Activated CD4-positive, alpha-beta T cell treated with anti-CD3 and anti-CD28 coated beads, Interleukin-2, Interleukin-4, amounts not matched to agents 100 ng/mL and 50 ng/mL, durations not matched to agents 16 hours and 8 hours (primary cell): Measurements from ENCODE around the gene IL12RB2.
A peak's percentile ranks its signal among the peaks of the same experiment; 100 is the strongest.
"Not testable (repeated sequence)": the region's sequence is repeated elsewhere in the genome, so short reads cannot be mapped to it uniquely, and the experiment has no call there.

Source experiments
- DNase-seq: peaks from one replicate; pipeline ENCODE4 v3.0.0-alpha.2; 2020; ENCODE audit warnings: low spot score

The IL12RB2 gene

DNA sequence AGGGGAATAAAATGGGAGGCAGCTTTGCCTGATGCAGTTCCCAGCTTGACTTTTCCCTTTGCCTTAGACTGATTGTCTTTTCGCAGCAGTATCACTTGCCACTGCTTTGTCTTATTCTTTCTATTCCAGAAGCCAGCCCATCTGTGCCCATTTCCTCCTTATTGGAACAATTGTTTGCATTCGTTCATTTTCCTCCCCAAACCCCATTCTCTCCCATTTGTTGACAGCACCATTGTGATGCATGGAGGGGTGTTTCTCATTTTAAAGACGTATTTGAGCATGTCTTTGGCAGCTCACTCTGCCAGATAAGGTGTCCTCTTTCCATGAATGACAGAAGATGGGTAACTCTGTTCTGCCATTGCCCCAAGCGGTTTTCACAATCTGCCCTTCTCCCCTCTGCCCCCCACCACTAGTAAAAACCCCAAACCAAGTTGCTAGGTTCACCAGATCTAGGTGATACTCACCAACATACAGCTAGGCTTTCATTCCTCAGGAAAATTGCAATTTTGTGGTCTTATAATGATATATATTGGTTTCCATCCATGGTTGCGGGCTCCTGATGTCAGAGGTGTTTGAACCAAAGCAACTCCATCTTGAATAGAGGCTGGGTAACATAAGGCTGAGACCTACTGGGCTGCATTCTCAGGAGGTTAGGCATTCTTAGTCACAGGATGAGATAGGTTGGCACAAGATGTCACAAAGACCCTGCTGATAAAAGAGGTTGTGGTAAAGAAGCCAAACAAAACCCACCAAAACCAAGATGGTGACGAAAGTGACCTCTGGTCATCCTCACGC, 91.7 kb downstream of the IL12RB2 start:
- DNase-seq: no peak

- DNase-seq: peak; percentile 28
These were observed 92.5 kb downstream of the IL12RB2 start for GRCh38 chr1:67400029-67400786.

GRCh38 chr1:67401443-67401842, 93.8 kb downstream of the IL12RB2 start:
- no peak for DNase-seq

GRCh38 chr1:67404212-67404620, 96.5 kb downstream of the IL12RB2 start:
- no peak for DNase-seq

GRCh38 chr1:67405473-67406245, 98.0 kb downstream of the IL12RB2 start:
- no peak for DNase-seq

DNA sequence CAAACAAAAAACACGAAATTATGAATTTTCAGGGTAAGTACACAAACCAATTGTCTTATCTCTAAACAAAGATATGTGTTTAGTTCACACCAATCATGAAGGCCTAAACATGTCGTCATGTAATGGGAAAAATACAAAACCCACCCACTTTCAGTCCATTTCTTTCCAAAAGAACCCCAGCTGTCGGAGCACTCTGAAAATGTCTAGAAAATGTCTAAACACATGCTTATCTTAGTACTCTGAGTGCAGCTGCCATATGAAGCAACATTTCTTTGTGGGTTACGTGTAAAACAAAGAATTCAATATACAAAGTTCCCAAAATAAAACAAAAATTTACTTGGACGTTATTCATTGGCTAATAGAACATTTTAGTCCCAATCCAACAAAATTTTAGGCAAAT, 99.8 kb downstream of the IL12RB2 start:
- no peak for DNase-seq

- DNase-seq: no peak
These were observed 100.5 kb downstream of the IL12RB2 start for GRCh38 chr1:67408148-67408547.

GRCh38 chr1:67413101-67413500, 105.4 kb downstream of the IL12RB2 start:
- DNase-seq: not testable (repeated sequence)

DNA sequence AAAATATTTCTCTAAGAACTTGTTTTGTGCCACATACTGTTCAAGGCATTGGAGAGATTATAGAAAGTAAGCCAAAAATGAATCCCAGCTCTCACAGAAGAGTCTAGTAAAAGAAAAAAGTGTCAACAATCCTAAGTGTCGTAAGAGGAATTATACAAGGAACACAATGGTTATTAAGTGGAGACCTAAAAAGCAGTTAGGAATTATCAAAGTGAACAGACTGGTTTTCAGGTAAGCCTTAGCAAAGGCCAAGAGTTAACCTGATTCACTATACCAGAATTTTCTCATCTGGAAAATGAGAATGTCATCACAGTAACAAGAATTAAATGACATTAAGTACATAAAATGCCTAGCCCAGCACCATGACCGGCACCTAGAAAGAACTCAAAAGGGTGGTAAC, 106.9 kb downstream of the IL12RB2 start:
- DNase-seq: no peak

DNA sequence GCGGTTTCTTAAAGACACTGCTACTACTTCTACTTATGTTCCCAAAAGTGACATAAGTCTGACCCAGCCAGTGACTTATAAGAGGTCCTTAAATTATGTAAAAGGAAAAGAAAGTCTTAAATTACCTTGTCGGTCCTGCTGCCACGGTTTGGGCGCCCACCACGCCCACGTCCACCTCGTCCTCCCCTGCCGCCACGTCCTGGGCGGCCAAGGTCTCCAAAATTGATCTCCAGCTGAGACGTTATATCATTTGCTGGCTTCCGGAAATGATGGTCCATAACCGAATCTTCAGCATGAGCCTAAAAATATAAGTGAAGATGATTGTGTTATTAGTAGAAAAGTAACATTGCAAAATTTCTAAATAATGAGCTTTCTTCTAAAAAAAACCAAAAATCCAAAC, 107.4 kb downstream of the IL12RB2 start:
- no peak for DNase-seq

- not testable (repeated sequence) for DNase-seq
These were observed 110.1 kb downstream of the IL12RB2 start for GRCh38 chr1:67417733-67418132.

- DNase-seq: no peak
These were observed 111.3 kb downstream of the IL12RB2 start for GRCh38 chr1:67418839-67419586.

DNA sequence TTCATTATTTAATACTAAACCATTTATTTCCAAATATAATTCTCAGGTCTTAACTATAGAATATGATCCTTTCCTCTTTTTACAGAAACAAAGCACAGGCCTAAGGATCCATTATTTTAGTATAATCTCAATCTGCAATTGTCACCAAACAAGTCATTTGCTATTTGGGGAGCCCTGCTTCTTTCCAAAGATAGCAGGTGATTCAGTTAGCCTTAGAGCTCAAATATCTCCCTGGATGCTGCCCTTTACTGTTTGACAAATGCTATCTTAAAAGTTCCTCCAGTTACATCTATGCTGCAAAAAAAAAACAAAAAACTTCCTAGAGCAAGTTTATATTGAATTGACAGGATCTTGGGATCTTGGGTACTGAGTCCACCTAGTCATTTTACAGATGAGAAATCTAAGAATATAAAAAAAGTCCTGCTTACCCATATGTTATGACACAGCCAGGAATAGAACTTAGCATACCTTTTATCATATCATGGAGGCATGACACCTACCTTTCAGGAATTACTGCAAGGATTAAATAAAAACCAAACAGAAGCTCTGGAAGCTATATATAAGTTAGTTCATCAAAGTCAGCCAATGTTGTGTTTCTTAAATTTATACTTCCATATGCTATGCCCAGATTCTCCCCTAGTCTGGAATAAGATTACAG, 113.3 kb downstream of the IL12RB2 start:
- no peak for DNase-seq

DNA sequence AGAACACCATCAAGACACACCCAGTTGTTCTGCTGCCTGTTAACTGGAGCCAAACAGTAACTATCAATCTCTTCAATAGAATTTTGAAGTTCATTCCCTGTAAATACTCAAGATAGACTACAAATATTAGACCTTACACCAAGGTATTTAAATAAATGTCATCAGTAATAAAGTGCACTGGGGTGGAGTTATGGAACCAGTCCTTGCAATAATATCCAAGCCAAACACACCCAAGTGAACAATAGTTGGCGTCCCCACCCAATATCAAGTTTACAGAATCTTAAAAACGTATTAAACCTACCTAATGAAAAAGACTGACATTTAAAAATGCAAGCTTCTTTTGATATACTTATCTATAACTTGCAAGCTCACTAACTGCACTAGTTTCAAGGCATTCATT, 119.8 kb downstream of the IL12RB2 start:
- no peak for DNase-seq

DNA sequence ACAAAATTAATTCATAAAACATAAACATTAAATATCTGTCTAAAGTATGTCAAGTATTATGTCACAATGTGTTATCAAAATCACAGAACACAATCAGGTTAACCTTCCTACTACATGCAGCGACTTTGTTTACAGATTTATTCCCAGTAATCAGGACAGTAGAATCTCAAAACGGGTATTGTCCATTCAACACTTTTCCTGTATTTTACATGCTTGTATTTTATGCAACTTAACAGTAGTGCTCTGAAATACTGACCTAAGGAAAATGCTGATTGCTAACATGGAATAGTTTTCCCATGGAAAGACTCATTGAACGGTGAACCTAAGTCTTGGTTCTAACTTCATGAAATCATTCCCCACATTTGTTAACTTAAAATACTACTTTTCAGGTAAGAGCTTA, 120.3 kb downstream of the IL12RB2 start:
- DNase-seq: no peak

DNA sequence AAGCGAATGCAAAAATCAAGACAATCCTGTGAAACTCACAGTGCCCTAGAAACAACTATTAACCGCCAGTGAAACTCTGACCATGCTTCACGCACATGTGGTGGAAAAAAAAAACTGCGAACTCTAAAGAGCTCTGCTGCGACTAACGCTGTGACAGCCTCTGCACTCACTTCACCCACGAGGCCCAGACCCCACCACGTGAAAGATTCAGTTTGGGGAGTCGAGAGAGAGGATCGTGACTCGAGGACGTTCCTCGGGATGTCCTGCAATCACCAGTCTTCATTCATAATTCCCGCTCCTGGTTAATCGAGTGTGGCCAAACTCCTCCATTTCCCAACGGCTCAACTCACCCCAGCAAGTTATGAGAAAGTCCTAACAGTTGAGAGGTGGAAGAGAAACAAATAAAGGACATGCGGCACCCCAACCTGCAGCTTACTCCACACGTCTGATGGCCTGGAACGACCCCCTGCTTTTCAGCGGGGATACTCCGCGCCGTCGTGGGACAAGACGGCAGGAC, 121.4 kb downstream of the IL12RB2 start:
- DNase-seq: peak; percentile 42

GRCh38 chr1:67429528-67430357, 122.1 kb downstream of the IL12RB2 start:
- peak; percentile 28 for DNase-seq

DNA sequence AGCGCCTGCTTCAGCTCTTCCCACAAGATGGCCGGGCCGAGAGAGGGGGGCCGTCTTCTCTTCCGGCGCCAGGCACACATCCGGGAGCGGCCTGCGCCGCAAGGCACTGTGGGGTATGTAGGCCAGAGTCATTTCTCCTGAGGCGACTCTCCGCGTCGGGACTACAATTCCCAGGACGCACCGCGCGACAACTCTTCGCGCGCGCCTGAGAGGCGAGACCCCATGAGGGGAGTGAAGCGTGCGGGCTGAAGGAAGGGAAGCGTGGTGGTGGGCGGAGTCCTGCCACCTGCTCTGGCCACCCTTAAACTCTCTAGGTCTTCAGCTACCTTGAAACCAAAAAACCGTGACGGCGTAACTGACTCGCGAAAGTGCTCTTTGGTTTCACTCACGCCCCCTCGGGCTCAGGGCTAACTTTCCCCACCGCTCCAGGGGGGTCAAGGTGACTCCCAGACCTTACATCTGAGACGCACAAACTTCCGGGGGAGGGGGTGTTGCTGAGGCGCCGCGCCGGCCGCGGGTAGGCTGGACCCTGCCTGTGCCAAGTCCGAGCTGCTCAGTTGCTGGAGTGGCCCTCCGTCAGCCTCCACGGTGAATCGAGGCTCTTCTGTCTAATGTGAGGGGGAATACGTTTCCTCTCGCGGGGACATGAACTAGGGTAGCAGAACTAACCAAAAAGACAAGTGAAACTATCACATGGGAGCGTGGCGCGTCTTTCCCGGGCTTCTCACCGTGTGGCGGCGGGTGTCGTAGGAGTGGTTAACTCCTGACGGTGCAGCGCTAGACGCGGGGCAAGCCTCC, 122.9 kb downstream of the IL12RB2 start, which contains the start of gene SERBP1:
Gene SERBP1 (minus strand): TSS at position 45 of the 798 bp plus-strand sequence. CDS start 102 bp downstream, outside the sequence.
- peak; percentile 97 for DNase-seq

DNA sequence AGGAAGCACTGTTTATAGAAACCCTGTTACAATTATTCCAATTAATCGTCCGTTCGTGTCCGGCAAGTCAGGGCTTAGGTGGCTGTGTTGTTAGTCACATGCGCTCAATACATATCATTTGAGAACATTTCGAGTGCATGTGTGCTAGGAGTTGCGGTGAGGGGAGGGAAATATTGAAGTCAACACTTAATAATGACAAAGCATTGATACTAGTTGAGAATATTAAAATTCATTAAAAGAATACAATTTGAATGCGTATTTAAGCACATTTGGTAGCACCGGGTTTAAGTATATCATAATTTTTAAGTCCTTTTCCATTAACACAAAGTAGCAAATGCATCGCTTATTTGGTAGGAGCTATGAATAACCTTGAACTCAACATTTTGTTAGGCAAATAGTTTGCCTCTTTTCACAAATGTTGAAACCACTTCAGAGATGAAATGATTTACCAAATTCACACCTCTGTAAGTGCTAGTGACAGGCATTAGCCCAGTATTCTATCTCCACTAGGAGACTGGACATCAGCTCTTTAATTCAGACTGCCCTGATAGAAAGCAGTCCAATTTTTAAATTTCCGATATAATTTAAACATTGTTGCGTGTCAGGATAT, 123.6 kb downstream of the IL12RB2 start:
- no peak for DNase-seq
